ENCODE data around the gene TMEM150C.

Gene TMEM150C

DNA sequence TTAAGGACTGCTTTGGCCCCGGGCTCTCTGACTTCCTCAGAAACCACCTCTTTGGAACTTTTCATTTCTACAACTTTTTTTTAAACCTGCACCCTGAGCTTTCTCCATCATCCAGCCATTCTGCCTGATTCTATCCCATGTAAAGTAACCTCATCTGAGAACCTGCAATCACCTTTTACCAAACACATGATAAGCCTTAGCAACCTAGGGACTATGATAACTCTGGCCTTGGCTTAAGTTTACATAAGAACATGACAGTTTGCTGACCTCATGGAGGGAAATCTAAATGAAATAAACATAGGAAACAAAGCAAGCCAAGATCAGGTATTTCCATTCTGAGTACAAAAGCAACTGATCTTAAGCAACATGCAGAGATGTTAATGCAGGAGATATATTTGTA is 15.7 kb upstream of the TMEM150C start:
- TF ChIP-seq, protein P1, sequence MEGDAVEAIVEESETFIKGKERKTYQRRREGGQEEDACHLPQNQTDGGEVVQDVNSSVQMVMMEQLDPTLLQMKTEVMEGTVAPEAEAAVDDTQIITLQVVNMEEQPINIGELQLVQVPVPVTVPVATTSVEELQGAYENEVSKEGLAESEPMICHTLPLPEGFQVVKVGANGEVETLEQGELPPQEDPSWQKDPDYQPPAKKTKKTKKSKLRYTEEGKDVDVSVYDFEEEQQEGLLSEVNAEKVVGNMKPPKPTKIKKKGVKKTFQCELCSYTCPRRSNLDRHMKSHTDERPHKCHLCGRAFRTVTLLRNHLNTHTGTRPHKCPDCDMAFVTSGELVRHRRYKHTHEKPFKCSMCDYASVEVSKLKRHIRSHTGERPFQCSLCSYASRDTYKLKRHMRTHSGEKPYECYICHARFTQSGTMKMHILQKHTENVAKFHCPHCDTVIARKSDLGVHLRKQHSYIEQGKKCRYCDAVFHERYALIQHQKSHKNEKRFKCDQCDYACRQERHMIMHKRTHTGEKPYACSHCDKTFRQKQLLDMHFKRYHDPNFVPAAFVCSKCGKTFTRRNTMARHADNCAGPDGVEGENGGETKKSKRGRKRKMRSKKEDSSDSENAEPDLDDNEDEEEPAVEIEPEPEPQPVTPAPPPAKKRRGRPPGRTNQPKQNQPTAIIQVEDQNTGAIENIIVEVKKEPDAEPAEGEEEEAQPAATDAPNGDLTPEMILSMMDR (IDR thresholded peaks at IDR 0.05; ENCODE audit: low read depth, low read length, missing control alignments) = no peak
- no peak for DNase-seq (ENCODE audit: low read depth)
- in situ Hi-C loops (cut with HindIII; ENCODE audit: low sequenced_read_pairs) = no loop called here
- no peak overlapping the region for H3K4me3 ChIP-seq (ENCODE audit: low read depth, low read length)

DNA sequence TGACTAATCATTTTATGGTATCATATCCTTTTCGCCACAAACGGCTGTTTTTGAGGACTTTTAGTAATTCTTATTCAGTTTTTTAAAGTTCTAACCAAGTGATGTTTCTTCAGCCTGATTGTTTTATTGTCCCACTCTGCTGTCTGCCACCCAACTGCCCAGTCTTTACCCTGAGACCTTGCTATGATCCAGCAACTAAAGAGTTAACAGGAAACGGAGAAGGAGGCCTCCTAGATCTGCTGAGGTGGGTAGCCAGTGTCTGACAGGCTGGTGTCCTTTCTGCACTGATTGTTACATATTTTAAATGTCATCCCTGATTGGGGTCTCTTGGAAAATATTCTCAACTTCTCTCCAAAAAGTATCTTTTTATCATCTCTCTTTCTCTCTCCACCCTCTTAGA is 7.9 kb upstream of the TMEM150C start:
- H3K4me3 ChIP-seq (ENCODE audit: low read depth, low read length) = no peak overlapping the region
- no peak for DNase-seq (ENCODE audit: low read depth)
- in situ Hi-C loops (cut with HindIII; ENCODE audit: low sequenced_read_pairs) = loop anchor here (5.0 kb wide), 1 partner anchor 102 kb away; no protein-coding TSS in a partner anchor
- TF ChIP-seq, protein P1 (IDR thresholded peaks at IDR 0.05; ENCODE audit: low read depth, low read length, missing control alignments) = no peak

DNA sequence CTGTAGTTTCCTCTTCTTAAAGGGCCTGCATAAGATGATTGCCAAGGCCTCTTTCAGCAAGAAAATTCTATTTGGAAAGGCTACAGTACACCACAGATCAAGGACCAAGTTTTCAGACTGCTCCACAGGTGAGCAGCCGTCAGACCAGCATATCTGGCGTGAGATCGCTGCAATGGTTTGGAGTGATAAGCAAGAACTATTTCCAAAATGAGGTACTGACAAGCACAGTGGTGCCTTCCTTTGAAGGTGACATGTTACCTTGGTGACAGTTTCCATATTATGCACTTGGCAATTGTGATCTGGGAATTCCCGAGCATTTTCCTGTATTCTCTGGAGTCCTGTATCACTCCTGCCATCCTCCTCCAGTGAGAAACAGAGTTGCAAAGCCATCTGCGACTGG is 7.3 kb upstream of the TMEM150C start:
- no peak overlapping the region for H3K4me3 ChIP-seq (ENCODE audit: low read depth, low read length)
- in situ Hi-C loops (cut with HindIII; ENCODE audit: low sequenced_read_pairs) = loop anchor here (5.0 kb wide), 1 partner anchor 102 kb away; no protein-coding TSS in a partner anchor
- TF ChIP-seq, protein P1 (IDR thresholded peaks at IDR 0.05; ENCODE audit: low read depth, low read length, missing control alignments) = no peak
- DNase-seq (ENCODE audit: low read depth) = no peak

DNA sequence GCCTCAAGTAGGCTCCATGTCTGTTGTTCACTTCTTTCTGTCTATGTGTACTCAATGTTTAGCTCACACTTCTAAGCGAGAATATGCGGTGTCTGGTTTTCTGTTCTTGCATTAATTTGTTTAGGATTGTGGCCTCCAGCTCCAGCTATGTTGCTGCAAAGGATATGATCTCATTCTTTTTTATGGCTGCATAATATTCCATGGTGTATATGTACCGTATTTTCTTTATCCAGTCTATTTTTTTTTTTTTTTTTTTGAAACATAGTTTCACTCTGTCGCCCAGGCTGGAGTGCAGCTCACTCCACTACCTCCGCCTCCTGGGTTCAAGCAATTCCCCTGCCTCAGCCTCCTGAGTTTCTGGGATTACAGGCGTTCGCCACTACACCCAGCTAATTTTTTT is 5.7 kb upstream of the TMEM150C start:
- no peak for DNase-seq (ENCODE audit: low read depth)
- TF ChIP-seq, protein P1 (IDR thresholded peaks at IDR 0.05; ENCODE audit: low read depth, low read length, missing control alignments) = no peak
- no peak overlapping the region for H3K4me3 ChIP-seq (ENCODE audit: low read depth, low read length)
- in situ Hi-C loops (cut with HindIII; ENCODE audit: low sequenced_read_pairs) = loop anchor here (5.0 kb wide), 1 partner anchor 100 kb away; no protein-coding TSS in a partner anchor

DNA sequence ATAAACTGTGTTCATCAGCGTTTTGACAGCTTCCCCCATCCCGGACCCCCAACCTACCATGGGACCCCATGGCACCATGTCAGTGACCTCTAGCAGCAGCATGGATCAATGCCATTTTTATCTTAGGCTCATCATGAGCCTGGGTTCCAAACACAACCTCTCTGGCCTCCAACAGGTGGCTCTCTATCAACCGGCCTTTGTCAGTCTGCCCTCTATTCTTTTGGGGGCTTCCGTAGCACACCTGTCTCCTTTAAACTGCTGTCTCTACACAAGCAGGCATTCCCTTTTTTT is 721 bp upstream of the TMEM150C start:
- peak overlapping the region; percentile 52 for H3K4me3 ChIP-seq (ENCODE audit: low read depth, low read length)
- in situ Hi-C loops (cut with HindIII; ENCODE audit: low sequenced_read_pairs) = loop anchor here (5.0 kb wide), 1 partner anchor 55 kb away; no protein-coding TSS in a partner anchor
- DNase-seq (ENCODE audit: low read depth) = no peak
- TF ChIP-seq, protein P1 (IDR thresholded peaks at IDR 0.05; ENCODE audit: low read depth, low read length, missing control alignments) = no peak

DNA sequence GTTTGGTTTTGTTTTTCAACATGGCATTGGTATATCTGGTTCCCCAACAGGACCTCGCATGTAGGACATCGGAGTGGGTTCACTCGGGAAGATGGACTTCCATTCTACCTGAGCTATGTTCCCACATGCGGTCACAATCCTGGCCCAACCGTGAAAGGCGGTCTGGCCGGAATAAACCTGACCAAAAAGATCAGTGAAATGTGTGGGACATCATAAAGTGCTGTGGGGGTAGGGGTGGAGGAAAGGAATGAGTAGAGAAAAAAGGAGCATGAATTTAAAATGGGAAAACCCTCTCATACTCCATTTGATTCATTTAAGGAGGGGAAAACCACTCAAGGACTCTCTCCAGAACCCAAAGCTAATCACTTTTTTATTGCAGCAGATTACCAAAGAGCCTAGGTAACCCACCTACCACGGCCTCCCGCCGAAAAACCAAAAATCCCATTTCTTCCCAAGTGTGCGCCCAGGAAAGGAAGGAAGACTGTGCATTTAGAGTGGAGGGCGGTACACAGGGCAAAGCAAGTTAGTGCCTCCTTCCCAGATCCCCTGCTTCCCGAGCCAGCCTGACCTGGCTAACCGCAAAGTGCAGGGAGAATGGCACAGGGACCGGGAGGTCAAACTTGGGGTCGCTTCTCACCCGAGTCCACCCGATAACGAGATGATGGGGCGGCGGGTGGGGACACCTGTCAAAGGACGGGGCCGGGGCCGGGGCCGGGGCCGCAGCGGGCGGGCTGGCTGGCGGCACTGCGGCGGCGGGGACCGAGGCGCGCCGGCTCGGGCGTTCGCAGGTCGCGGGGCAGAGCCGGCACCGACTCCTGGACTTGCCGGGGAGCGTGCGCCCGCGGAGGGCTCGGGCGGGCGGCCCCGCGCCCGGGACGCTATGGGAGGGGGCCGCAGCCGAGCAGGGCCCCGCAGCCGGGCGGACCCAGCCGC is 669 bp downstream of the TMEM150C start:
- no peak for DNase-seq (ENCODE audit: low read depth)
- TF ChIP-seq, protein P1 (IDR thresholded peaks at IDR 0.05; ENCODE audit: low read depth, low read length, missing control alignments) = no peak
- in situ Hi-C loops (cut with HindIII; ENCODE audit: low sequenced_read_pairs) = loop anchor here (5.0 kb wide), 1 partner anchor 56 kb away; no protein-coding TSS in a partner anchor
- peak overlapping the region; percentile 52 for H3K4me3 ChIP-seq (ENCODE audit: low read depth, low read length)

All from astrocyte of the cerebellum (primary cell).